ENCODE measurements around the gene FN3K.

Gene FN3K

GRCh38 chr17:82690786-82691489, 44.5 kb upstream of the FN3K start:
- Histone ChIP-seq H3K4me1 (peaks cover 0 to 8% (median 0%) of the 10 kb centered on the region in 4 donors), H3K27ac (no peak overlapping the region), H3K9me3 (no peaks in the 10 kb centered on the region), H3K27me3 (no peaks in the 10 kb centered on the region), H3K4me3 (no peak overlapping the region), H3K36me3 (peaks cover 0 to 5% (median 0%) of the 10 kb centered on the region in 3 donors)
- no peak for DNase-seq
- intact Hi-C loops (cut with DNase I; ENCODE audit: low total_unique reads) = loop anchor here (10.0 kb wide), 1 partner anchor 96 kb away; no protein-coding TSS in a partner anchor
- TF ChIP-seq CTCF (IDR thresholded peaks at IDR 0.05) = no peak

DNA sequence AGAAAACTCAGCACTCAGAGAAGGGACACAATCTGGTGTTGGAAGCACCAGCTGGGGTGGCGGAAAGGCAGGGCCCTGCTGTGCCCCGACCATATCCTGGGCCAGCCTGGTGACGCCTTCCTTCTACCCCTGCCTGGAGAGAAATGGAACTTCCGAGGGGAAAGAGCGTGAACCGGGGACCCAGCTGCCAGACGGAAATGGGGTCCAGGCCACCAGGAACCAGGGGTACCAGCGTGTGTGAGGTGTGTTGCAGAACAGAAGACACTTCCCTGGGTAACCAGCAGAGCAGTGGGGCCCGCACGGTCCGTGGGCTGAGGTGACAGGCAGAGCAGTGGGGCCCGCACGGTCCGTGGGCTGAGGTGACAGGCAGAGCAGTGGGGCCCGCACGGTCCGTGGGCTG, 43.7 kb upstream of the FN3K start:
- no peak for TF ChIP-seq CTCF (IDR thresholded peaks at IDR 0.05)
- Histone ChIP-seq H3K4me1 (peaks cover 0 to 7% (median 1%) of the 10 kb centered on the region in 4 donors), H3K27me3 (no peaks in the 10 kb centered on the region), H3K27ac (no peak overlapping the region), H3K4me3 (no peak overlapping the region), H3K9me3 (no peaks in the 10 kb centered on the region), H3K36me3 (peaks cover 0 to 5% (median 0%) of the 10 kb centered on the region in 3 donors)
- no peak for DNase-seq
- intact Hi-C loops (cut with DNase I; ENCODE audit: low total_unique reads) = loop anchor here (10.0 kb wide), 1 partner anchor 97 kb away; no protein-coding TSS in a partner anchor

- no peak for TF ChIP-seq CTCF (IDR thresholded peaks at IDR 0.05)
- DNase-seq = no peak
- Histone ChIP-seq H3K36me3 (peaks cover 0 to 5% (median 0%) of the 10 kb centered on the region in 3 donors), H3K4me3 (no peak overlapping the region), H3K4me1 (peaks cover 0 to 12% (median 7%) of the 10 kb centered on the region in 4 donors), H3K27ac (no peak overlapping the region), H3K9me3 (no peaks in the 10 kb centered on the region), H3K27me3 (no peaks in the 10 kb centered on the region)
- intact Hi-C loops (cut with DNase I; ENCODE audit: low total_unique reads) = loop anchor here (10.0 kb wide), 1 partner anchor 97 kb away; no protein-coding TSS in a partner anchor
These were observed 43.1 kb upstream of the FN3K start for GRCh38 chr17:82692268-82692667.

- TF ChIP-seq CTCF (IDR thresholded peaks at IDR 0.05) = no peak
- no peaks in the 10 kb centered on the region for H3K9me3 ChIP-seq
- H3K27ac ChIP-seq = no peak overlapping the region
- no peak for DNase-seq
- no peaks in the 10 kb centered on the region for H3K27me3 ChIP-seq
- H3K4me1 ChIP-seq = peaks cover 0 to 20% (median 13%) of the 10 kb centered on the region in 4 donors
- intact Hi-C loops (cut with DNase I; ENCODE audit: low total_unique reads) = loop anchor here (10.0 kb wide), 1 partner anchor 99 kb away; no protein-coding TSS in a partner anchor
- H3K36me3 ChIP-seq = peaks cover 0 to 5% (median 0%) of the 10 kb centered on the region in 3 donors
- no peak overlapping the region for H3K4me3 ChIP-seq
These were observed 42.1 kb upstream of the FN3K start for GRCh38 chr17:82693168-82693867.

DNA sequence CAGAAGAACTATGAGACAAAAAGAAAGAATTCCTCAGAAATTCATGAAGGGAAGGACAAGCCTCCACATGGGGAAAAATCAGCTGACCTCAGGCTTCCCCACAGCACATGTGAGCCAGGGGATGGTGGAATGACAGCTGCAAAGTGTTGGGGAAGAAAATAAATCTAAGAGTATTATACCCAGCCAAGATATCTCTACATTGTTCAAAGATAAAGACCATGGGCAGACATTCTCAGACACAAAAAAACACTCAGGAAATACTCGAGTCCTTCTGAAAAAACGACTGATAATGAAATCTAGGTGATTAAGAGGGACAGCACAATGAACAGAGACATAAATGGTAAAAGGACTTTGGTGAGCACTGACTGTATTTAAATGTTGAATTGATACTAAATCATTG, 40.8 kb upstream of the FN3K start:
- no peak for DNase-seq
- intact Hi-C loops (cut with DNase I; ENCODE audit: low total_unique reads) = loop anchor here (5.0 to 10.0 kb wide), 2 partner anchors 58 to 100 kb away; partner anchors contain the start of gene TBCD
- Histone ChIP-seq H3K27ac (no peak overlapping the region), H3K36me3 (peaks cover 0 to 5% (median 0%) of the 10 kb centered on the region in 3 donors), H3K9me3 (no peaks in the 10 kb centered on the region), H3K4me1 (peaks cover 0 to 22% (median 13%) of the 10 kb centered on the region in 4 donors), H3K27me3 (no peaks in the 10 kb centered on the region), H3K4me3 (no peak overlapping the region)
- TF ChIP-seq CTCF (IDR thresholded peaks at IDR 0.05) = no peak
